ENCODE data around the gene ZNF831. TPM values are rescaled to one million over a fixed set of nuclear protein-coding genes. Genes with fewer than 3 reads are reported as not detected.

Gene ZNF831
- total RNA-seq, 4 donors from 2014 or later = 0.05 to 0.07 TPM; not detected in 2

DNA sequence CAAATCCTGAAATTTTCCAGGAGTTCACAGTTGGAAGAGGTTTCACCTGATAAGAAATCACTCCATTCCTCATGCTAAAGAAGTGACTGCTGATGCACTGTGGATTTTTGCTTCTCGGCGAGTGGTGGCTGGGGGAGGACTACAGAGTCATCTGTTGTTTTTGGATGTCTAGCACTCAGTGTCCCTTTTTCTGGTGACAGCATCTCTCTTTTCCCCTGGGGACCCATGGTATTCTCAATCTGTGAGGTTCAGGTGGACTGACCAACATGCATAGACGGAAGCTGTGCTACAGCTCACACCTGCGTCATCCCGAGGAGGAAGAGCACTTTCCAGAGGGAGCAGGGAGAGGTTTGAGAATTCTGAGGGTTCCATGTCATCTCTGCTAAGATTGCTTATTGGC is 42.7 kb upstream of the ZNF831 start:
- no peak overlapping the region for H3K4me3 ChIP-seq
- intact Hi-C loops (cut with DNase I; ENCODE audit: low total_unique reads) (no loop called here), in situ Hi-C loops (cut with MboI; ENCODE audit: low sequenced_read_pairs in 4 of 4) (no loop called here)
- H3K27ac ChIP-seq = no peak overlapping the region
- no peaks in the 10 kb centered on the region for H3K36me3 ChIP-seq
- no peak for ATAC-seq
- no peaks in the 10 kb centered on the region for H3K9me3 ChIP-seq
- TF ChIP-seq POLR2A (IDR thresholded peaks at IDR 0.05) = no peak
- TF ChIP-seq, protein P1, sequence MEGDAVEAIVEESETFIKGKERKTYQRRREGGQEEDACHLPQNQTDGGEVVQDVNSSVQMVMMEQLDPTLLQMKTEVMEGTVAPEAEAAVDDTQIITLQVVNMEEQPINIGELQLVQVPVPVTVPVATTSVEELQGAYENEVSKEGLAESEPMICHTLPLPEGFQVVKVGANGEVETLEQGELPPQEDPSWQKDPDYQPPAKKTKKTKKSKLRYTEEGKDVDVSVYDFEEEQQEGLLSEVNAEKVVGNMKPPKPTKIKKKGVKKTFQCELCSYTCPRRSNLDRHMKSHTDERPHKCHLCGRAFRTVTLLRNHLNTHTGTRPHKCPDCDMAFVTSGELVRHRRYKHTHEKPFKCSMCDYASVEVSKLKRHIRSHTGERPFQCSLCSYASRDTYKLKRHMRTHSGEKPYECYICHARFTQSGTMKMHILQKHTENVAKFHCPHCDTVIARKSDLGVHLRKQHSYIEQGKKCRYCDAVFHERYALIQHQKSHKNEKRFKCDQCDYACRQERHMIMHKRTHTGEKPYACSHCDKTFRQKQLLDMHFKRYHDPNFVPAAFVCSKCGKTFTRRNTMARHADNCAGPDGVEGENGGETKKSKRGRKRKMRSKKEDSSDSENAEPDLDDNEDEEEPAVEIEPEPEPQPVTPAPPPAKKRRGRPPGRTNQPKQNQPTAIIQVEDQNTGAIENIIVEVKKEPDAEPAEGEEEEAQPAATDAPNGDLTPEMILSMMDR (IDR thresholded peaks at IDR 0.05 in 4 of 5, conservative IDR thresholded peaks at IDR 0.05 in 1 of 5) = no peak
- no peaks in the 10 kb centered on the region for H3K4me1 ChIP-seq
- H3K27me3 ChIP-seq = no peaks in the 10 kb centered on the region
- no peak for DNase-seq

DNA sequence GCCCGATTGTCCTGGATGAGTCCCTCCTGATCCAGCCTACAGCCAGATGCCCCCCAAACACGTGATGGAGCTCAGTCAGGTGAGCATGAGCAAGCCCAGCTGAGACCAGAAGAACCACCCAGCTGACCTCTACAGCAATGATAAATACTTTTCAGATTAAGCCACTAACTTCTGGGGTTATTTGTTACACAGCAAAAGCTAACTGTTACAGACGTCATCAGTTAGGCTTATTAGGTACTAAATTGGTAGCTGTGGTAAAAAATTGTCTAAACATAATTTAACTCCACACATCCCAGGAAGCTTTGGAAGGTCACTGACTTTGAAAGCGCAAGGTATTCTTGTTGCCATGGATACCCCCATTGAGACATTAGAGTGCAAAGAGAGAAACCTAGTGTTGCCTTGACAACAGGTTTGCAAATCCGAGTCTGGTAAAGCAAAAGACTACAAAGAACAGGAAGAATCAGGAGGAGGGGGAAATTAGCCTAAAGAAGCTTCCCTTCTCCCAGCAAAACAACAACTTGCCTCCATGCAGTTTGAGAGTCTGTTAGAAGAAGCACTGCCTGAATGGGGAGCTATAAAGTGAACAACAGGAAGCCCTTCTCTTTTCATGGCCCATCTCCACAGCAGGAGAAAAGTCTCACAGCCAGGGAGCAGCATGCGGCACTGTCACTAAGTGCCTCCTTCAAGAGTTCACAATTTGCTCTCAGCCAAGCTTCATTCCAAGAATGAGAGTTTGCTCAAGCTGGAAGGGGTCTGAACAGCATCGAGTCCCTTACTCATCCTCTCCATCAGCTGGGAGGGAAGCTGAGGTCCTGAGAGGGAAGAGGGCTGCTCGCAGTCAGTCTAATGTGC is 41.7 kb upstream of the ZNF831 start:
- Histone ChIP-seq H3K4me3 (no peak overlapping the region), H3K9me3 (no peaks in the 10 kb centered on the region), H3K27me3 (no peaks in the 10 kb centered on the region), H3K4me1 (no peaks in the 10 kb centered on the region), H3K36me3 (no peaks in the 10 kb centered on the region), H3K27ac (no peak overlapping the region)
- in situ Hi-C loops (cut with MboI; ENCODE audit: low sequenced_read_pairs in 4 of 4) (no loop called here), intact Hi-C loops (cut with DNase I; ENCODE audit: low total_unique reads) (no loop called here)
- no peak for DNase-seq
- TF ChIP-seq POLR2A (IDR thresholded peaks at IDR 0.05) = no peak
- TF ChIP-seq, protein P1 (IDR thresholded peaks at IDR 0.05 in 4 of 5, conservative IDR thresholded peaks at IDR 0.05 in 1 of 5) = no peak
- no peak for ATAC-seq

DNA sequence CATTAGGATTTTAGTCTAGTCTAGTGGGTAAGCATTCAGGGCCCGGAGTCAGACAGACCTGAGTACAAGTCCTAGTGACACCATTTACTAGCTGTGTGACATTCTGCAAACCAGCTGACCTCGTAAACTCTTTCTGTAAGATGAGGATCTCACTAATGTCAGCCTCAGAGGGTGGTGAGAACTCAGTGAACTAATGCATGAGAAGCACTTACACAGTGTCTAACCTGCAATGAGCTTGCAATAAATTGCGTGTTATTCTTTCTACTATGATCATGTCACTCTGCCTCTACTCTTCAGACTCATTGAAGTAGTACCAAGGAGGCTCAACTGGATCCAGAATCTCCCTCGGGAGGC is 41.1 kb upstream of the ZNF831 start:
- ATAC-seq (no peak), DNase-seq (no peak)
- no peaks in the 10 kb centered on the region for H3K27me3 ChIP-seq
- in situ Hi-C loops (cut with MboI; ENCODE audit: low sequenced_read_pairs in 4 of 4) (no loop called here), intact Hi-C loops (cut with DNase I; ENCODE audit: low total_unique reads) (no loop called here)
- no peak for TF ChIP-seq POLR2A (IDR thresholded peaks at IDR 0.05)
- TF ChIP-seq, protein P1 (IDR thresholded peaks at IDR 0.05 in 4 of 5, conservative IDR thresholded peaks at IDR 0.05 in 1 of 5) = no peak
- H3K36me3 ChIP-seq = no peaks in the 10 kb centered on the region
- no peaks in the 10 kb centered on the region for H3K9me3 ChIP-seq
- no peak overlapping the region for H3K27ac ChIP-seq
- H3K4me3 ChIP-seq = no peak overlapping the region
- H3K4me1 ChIP-seq = no peaks in the 10 kb centered on the region

DNA sequence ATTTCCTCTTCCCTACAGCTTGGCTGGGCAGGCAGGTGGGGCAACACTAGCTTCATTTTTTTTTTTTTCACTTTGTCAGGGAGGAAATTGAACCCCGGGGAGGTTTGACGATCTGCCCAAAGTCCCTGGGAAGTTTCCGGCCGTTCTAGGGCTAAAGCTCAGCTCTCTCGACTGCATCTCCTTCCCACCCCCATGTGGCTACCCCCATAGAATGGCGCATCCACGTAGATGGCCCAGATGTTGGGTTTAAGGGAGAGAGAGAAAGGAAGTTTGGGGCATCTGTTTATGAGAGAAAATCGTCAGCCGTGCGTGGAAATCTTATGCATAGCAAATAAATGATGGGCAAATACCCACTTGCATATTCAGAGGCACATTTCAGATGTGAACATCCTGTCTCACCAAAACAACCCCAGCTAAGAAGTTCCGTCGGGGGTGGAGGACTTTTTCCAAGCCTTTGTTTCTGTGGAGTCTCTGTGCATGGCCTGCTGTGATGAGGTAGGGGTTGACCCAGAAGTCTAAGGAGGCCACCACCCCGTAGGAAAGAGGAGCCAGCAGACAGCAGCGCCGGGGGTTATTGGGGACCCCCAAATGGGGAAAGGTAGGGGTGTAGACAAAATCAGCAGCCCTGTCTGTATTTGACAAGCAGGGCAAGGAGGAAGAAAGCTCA is 40.5 kb upstream of the ZNF831 start:
- intact Hi-C loops (cut with DNase I; ENCODE audit: low total_unique reads) = no loop called here
- Histone ChIP-seq H3K27me3 (no peaks in the 10 kb centered on the region), H3K4me3 (no peak overlapping the region), H3K36me3 (no peaks in the 10 kb centered on the region), H3K4me1 (no peaks in the 10 kb centered on the region), H3K27ac (no peak overlapping the region), H3K9me3 (no peaks in the 10 kb centered on the region)
- TF ChIP-seq POLR2A (IDR thresholded peaks at IDR 0.05) = no peak
- TF ChIP-seq, protein P1 (IDR thresholded peaks at IDR 0.05 in 4 of 5, conservative IDR thresholded peaks at IDR 0.05 in 1 of 5) = no peak
- no peak for DNase-seq
- ATAC-seq = no peak
- in situ Hi-C loops (cut with MboI; ENCODE audit: low sequenced_read_pairs in 4 of 4) = no loop called here
